B cell (primary cell): Measurements from ENCODE around the gene BICDL2. TPM values are rescaled to one million over a fixed set of nuclear protein-coding genes. Genes with fewer than 3 reads are reported as not detected.

Source experiments
- ATAC-seq: fragments of 200-7000 bp; cut with Tn5 transposase; one replicate; pipeline ENCODE4 v1.10.0; 2021; ENCODE audit warnings: low read depth, mild to moderate bottlenecking, moderate number of reproducible peaks, moderate library complexity
- CTCF ChIA-PET: fragments of 350-600 bp; sonication (Branson Sonifier 250); formaldehyde crosslinking; loops from one replicate; lab custom pipeline; 2021; ENCODE audit warnings: antibody characterized with exemption, inconsistent platforms; lab: Charles Lee
- POLR2A ChIA-PET: fragments of 350-600 bp; sonication (Branson Sonifier 250); formaldehyde crosslinking; loops from one replicate; lab custom pipeline; 2021; ENCODE audit warnings: antibody characterized with exemption; lab: Charles Lee
- DNase-seq: peaks from one replicate; pipeline ENCODE4 v3.0.0; 2013
- H2AFZ ChIP-seq: 2 replicates; pipeline ENCODE4 v1.6.1; 2012; ENCODE audit warnings: mild to moderate bottlenecking, low read depth, low read length; ENCODE audit not compliant: insufficient read depth, poor library complexity, severe bottlenecking
- H3K27ac ChIP-seq, 2 donors: 1 replicate in 1 of 2; 2 replicates in 1 of 2; pipeline ENCODE4 v1.5.1; 2012 to 2013; ENCODE audit warnings: low read length in 2 of 2, mild to moderate bottlenecking in 2 of 2, moderate library complexity in 1 of 2
- H3K27me3 ChIP-seq, 4 experiments: fragments of 200-600 bp in 1 of 4; sonication (generic) in 1 of 4; replicated peaks in 1 of 4; 1 replicate in 2 of 4; 2 replicates in 2 of 4; pipeline versions ENCODE4 v1.6.1 to v1.7.0; 2013 to 2016; ENCODE audit warnings: low read length in 3 of 4, mild to moderate bottlenecking in 2 of 4, mixed read lengths in 1 of 4, moderate library complexity in 1 of 4; ENCODE audit not compliant: insufficient read depth in 4 of 4, control insufficient read depth in 3 of 4; ENCODE audit errors: control extremely low read depth in 1 of 4
- H3K36me3 ChIP-seq, 2 experiments: replicated peaks in 1 of 2; 1 replicate in 1 of 2; 2 replicates in 1 of 2; pipeline versions ENCODE4 v1.6.1 to v1.7.1; 2013; ENCODE audit warnings: low read length in 1 of 2; ENCODE audit not compliant: insufficient read depth in 2 of 2, control insufficient read depth in 1 of 2; ENCODE audit errors: control extremely low read depth in 1 of 2, extremely low read depth in 1 of 2
- H3K4me1 ChIP-seq, 2 donors: fragments of 200-600 bp in 1 of 2; sonication (generic) in 1 of 2; 1 replicate in 1 of 2; 2 replicates in 1 of 2; pipeline versions ENCODE4 v1.5.1 to v1.6.1; 2013 to 2017; ENCODE audit warnings: low read length in 2 of 2; ENCODE audit not compliant: control insufficient read depth in 2 of 2, insufficient read depth in 2 of 2
- H3K4me2 ChIP-seq: replicated peaks from 2 replicates; pipeline ENCODE3; 2012; ENCODE audit warnings: mild to moderate bottlenecking, low read depth, low read length; ENCODE audit not compliant: poor library complexity, severe bottlenecking
- H3K4me3 ChIP-seq, 5 experiments: fragments of 200-600 bp in 1 of 5; sonication (generic) in 1 of 5; 1 replicate in 3 of 5; 2 replicates in 2 of 5; pipeline versions ENCODE4 v1.5.1 to v1.7.0; 2011 to 2016; ENCODE audit warnings: low read length in 4 of 5, mild to moderate bottlenecking in 4 of 5, low read depth in 2 of 5, control low read depth in 1 of 5, moderate library complexity in 1 of 5; ENCODE audit not compliant: insufficient read depth in 1 of 5; ENCODE audit errors: control extremely low read depth in 1 of 5, extremely low read depth in 1 of 5
- H3K79me2 ChIP-seq: fragments of 200-600 bp; sonication (generic); one replicate; pipeline ENCODE4 v1.6.0; 2016; ENCODE audit warnings: low read length; ENCODE audit not compliant: control insufficient read depth, insufficient read depth
- H3K9ac ChIP-seq: fragments of 200-600 bp; sonication (generic); 2 replicates; pipeline ENCODE4 v1.6.1; 2017; ENCODE audit warnings: mild to moderate bottlenecking, low read length, moderate library complexity
- H3K9me3 ChIP-seq, 3 donors: one replicate each; pipeline versions ENCODE4 v1.6.1 to v1.7.1; 2013; ENCODE audit warnings: low read length in 2 of 3; ENCODE audit not compliant: control insufficient read depth in 2 of 3, insufficient read depth in 1 of 3; ENCODE audit errors: control extremely low read depth in 1 of 3
- H4K20me1 ChIP-seq: 2 replicates; pipeline ENCODE4 v1.6.0; 2012; ENCODE audit warnings: mild to moderate bottlenecking, low read length; ENCODE audit not compliant: insufficient read depth, control insufficient read depth, poor library complexity, severe bottlenecking
- H3K27ac Mint-ChIP-seq: one replicate; pipeline ENCODE4 v1.8.0; 2021; ENCODE audit warnings: mixed read lengths
- H3K27me3 Mint-ChIP-seq: one replicate; pipeline ENCODE4 v1.8.0; 2021; ENCODE audit warnings: mixed read lengths
- H3K4me1 Mint-ChIP-seq: one replicate; pipeline ENCODE4 v1.8.0; 2021; ENCODE audit warnings: mixed read lengths
- H3K4me3 Mint-ChIP-seq: one replicate; pipeline ENCODE4 v1.8.0; 2021; ENCODE audit warnings: mixed read lengths
- H3K9me3 Mint-ChIP-seq: one replicate; pipeline ENCODE4 v1.8.0; 2022; ENCODE audit warnings: mixed read lengths; ENCODE audit not compliant: insufficient read depth
- EZH2 ChIP-seq: IDR thresholded peaks from 2 replicates; pipeline ENCODE4 v1.6.1; 2012; ENCODE audit warnings: borderline replicate concordance, low read depth, mild to moderate bottlenecking, moderate library complexity, low read length; ENCODE audit not compliant: insufficient read depth, poor library complexity, severe bottlenecking
- WGBS: methylation state at CpG from one replicate; pipeline ENCODE4 v1.1.5; 2013; ENCODE audit warnings: missing lambda C conversion rate; ENCODE audit not compliant: insufficient coverage; 5-methylcytosine and 5-hydroxymethylcytosine counted together
- intact Hi-C: fragments of 100-400 bp; cut with micrococcal nuclease; formaldehyde crosslinking; loops from one replicate; pipeline ENCODE4 v1.10.0; 2022
- polyA plus RNA-seq: library from polyadenylated mRNA; depleted of rRNA; stranded (reverse); fragments of >200 nt; gene quantifications from 2 replicates; pipeline ENCODE4 v1.2.3, GENCODE V29; 2012
- total RNA-seq, 2 donors: library from RNA; stranded (reverse); fragments of 120-200 nt in 1 of 2; gene quantifications; 1 replicate in 1 of 2; 2 replicates in 1 of 2; pipeline versions ENCODE4 v1.2.3 to v1.2.4, GENCODE V29; 2013 to 2022
- TF ChIP-seq, protein P1 (sequence below): fragments of 200-600 bp; IDR thresholded peaks from one replicate; pipeline ENCODE4 v1.8.0; 2022; ENCODE audit warnings: antibody characterized with exemption, mild to moderate bottlenecking

BICDL2 gene
- total and polyA plus RNA-seq, 2 donors (not counting 1 experiment from before 2014, with no cell fraction given): 0.20 TPM; not detected in 1

GRCh38 chr16:3022208-3022683, 14.5 kb downstream of the BICDL2 start:
- CTCF ChIA-PET: interaction anchor here (0.8 to 6.9 kb wide), 5 partner anchors 11 to 36 kb away, joined by 3 to 61 read pairs (median 8); no protein-coding TSS in a partner anchor
- Histone ChIP-seq H3K27ac (no peak overlapping the region), H3K4me2 (peak overlapping the region; percentile 90), H3K36me3 (peaks cover 0 to 18% of the 10 kb centered on the region in 2 experiments), H3K4me3 (no peak overlapping the region), H3K9ac (no peak overlapping the region), H3K27me3 (peaks cover 0 to 15% (median 6%) of the 10 kb centered on the region in 4 experiments), H4K20me1 (peaks cover 20% of the 10 kb centered on the region), H3K79me2 (peaks cover 15% of the 10 kb centered on the region), H3K9me3 (peaks cover 0 to under 1% (median 0%) of the 10 kb centered on the region in 3 donors), H2AFZ (no peak overlapping the region), H3K4me1 (peaks cover 37 to 54% of the 10 kb centered on the region in 2 donors)
- Mint-ChIP-seq H3K9me3 (no peaks in the 10 kb centered on the region), H3K27ac (peak overlapping the region; percentile 99), H3K4me1 (peaks cover 45% of the 10 kb centered on the region), H3K4me3 (peak overlapping the region; percentile 97), H3K27me3 (peaks cover under 1% of the 10 kb centered on the region)
- ATAC-seq: no peak
- no peak for DNase-seq
- intact Hi-C loops: loop anchor here (5.0 to 10.0 kb wide), 6 partner anchors 55 to 1717 kb away; partner anchors contain the start of genes PAQR4, SRRM2, UBE2I and ZNF174
- POLR2A ChIA-PET: interaction anchor here (2.1 kb wide), 1 partner anchor 18 kb away, joined by 9 read pairs; no protein-coding TSS in a partner anchor
- WGBS: 0% methylated on average over 1 of the region's 8 CpGs
- TF ChIP-seq, protein P1, sequence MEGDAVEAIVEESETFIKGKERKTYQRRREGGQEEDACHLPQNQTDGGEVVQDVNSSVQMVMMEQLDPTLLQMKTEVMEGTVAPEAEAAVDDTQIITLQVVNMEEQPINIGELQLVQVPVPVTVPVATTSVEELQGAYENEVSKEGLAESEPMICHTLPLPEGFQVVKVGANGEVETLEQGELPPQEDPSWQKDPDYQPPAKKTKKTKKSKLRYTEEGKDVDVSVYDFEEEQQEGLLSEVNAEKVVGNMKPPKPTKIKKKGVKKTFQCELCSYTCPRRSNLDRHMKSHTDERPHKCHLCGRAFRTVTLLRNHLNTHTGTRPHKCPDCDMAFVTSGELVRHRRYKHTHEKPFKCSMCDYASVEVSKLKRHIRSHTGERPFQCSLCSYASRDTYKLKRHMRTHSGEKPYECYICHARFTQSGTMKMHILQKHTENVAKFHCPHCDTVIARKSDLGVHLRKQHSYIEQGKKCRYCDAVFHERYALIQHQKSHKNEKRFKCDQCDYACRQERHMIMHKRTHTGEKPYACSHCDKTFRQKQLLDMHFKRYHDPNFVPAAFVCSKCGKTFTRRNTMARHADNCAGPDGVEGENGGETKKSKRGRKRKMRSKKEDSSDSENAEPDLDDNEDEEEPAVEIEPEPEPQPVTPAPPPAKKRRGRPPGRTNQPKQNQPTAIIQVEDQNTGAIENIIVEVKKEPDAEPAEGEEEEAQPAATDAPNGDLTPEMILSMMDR: no peak
- TF ChIP-seq EZH2: no peak
